ENCODE data around the gene ERCC6L2. TPM values are rescaled to one million over a fixed set of nuclear protein-coding genes. Genes with fewer than 3 reads are reported as not detected.

Gene ERCC6L2
- polyA plus RNA-seq, 1 donor from 2014 or later: 72.6 TPM

GRCh38 chr9:95907794-95908193 is 32.3 kb downstream of the ERCC6L2 start:
- no peaks in the 10 kb centered on the region for H4K20me1 ChIP-seq (ENCODE audit: insufficient read depth)
- H3K9me2 ChIP-seq (ENCODE audit: insufficient read depth, low read length): no peaks in the 10 kb centered on the region
- H3K27me3 ChIP-seq (ENCODE audit: insufficient read depth, low read depth, low read length): no peaks in the 10 kb centered on the region
- no peaks in the 10 kb centered on the region for H3K9me3 ChIP-seq (ENCODE audit: low read length)
- no peak overlapping the region for H3K27ac ChIP-seq (ENCODE audit: low read length)
- no peaks in the 10 kb centered on the region for H3K79me2 ChIP-seq (replicated peaks; ENCODE audit: insufficient read depth, low read length)
- no peak for TF ChIP-seq RAD21 (conservative IDR thresholded peaks at IDR 0.05)
- TF ChIP-seq POLR2AphosphoS5 (IDR thresholded peaks at IDR 0.05): no peak
- TF ChIP-seq EZH2 (IDR thresholded peaks at IDR 0.05; ENCODE audit: borderline replicate concordance, insufficient read depth, low read length, poor library complexity, severe bottlenecking): no peak
- no peak for TF ChIP-seq CTCF (IDR thresholded peaks at IDR 0.05; ENCODE audit: poor library complexity, severe bottlenecking)
- TF ChIP-seq SMC3 (conservative IDR thresholded peaks at IDR 0.05; ENCODE audit: poor library complexity): no peak
- no peak overlapping the region for H3K4me3 ChIP-seq (ENCODE audit: low read length)
- no peak overlapping the region for H3K4me2 ChIP-seq (ENCODE audit: low read length)
- H3K9ac ChIP-seq (ENCODE audit: low read length): no peak overlapping the region
- no peaks in the 10 kb centered on the region for H3F3A ChIP-seq (ENCODE audit: insufficient read depth, low read length, poor library complexity, severe bottlenecking)
- no peak overlapping the region for H2AFZ ChIP-seq (ENCODE audit: low read depth, low read length)
- H3K36me3 ChIP-seq (ENCODE audit: insufficient read depth, low read length): no peaks in the 10 kb centered on the region

GRCh38 chr9:95910023-95910707 is 34.7 kb downstream of the ERCC6L2 start:
- no peaks in the 10 kb centered on the region for H3K9me3 ChIP-seq (ENCODE audit: low read length)
- peaks cover 3% of the 10 kb centered on the region for H3K79me2 ChIP-seq (replicated peaks; ENCODE audit: insufficient read depth, low read length)
- no peak overlapping the region for H3K27ac ChIP-seq (ENCODE audit: low read length)
- TF ChIP-seq EZH2 (IDR thresholded peaks at IDR 0.05; ENCODE audit: borderline replicate concordance, insufficient read depth, low read length, poor library complexity, severe bottlenecking): no peak
- no peak for TF ChIP-seq SMC3 (conservative IDR thresholded peaks at IDR 0.05; ENCODE audit: poor library complexity)
- no peak for TF ChIP-seq TAF1 (IDR thresholded peaks at IDR 0.05; ENCODE audit: low read depth)
- TF ChIP-seq POLR2AphosphoS5 (IDR thresholded peaks at IDR 0.05): no peak
- TF ChIP-seq EP300 (conservative IDR thresholded peaks at IDR 0.05; ENCODE audit: poor library complexity, severe bottlenecking): no peak
- no peak for TF ChIP-seq MXI1 (conservative IDR thresholded peaks at IDR 0.05; ENCODE audit: poor library complexity, severe bottlenecking)
- TF ChIP-seq RAD21 (conservative IDR thresholded peaks at IDR 0.05): no peak
- TF ChIP-seq REST (IDR thresholded peaks at IDR 0.05; ENCODE audit: borderline replicate concordance): no peak
- TF ChIP-seq CTCF (IDR thresholded peaks at IDR 0.05; ENCODE audit: poor library complexity, severe bottlenecking): no peak
- no peak overlapping the region for H3K4me2 ChIP-seq (ENCODE audit: low read length)
- no peaks in the 10 kb centered on the region for H3K9me2 ChIP-seq (ENCODE audit: insufficient read depth, low read length)
- H3K9ac ChIP-seq (ENCODE audit: low read length): no peak overlapping the region
- H3F3A ChIP-seq (ENCODE audit: insufficient read depth, low read length, poor library complexity, severe bottlenecking): no peaks in the 10 kb centered on the region
- no peaks in the 10 kb centered on the region for H3K27me3 ChIP-seq (ENCODE audit: insufficient read depth, low read depth, low read length)
- H3K36me3 ChIP-seq (ENCODE audit: insufficient read depth, low read length): no peaks in the 10 kb centered on the region
- no peaks in the 10 kb centered on the region for H4K20me1 ChIP-seq (ENCODE audit: insufficient read depth)
- no peak overlapping the region for H3K4me3 ChIP-seq (ENCODE audit: low read length)
- H2AFZ ChIP-seq (ENCODE audit: low read depth, low read length): no peak overlapping the region

Data from neural cell (in vitro differentiated cells).